GM12874 (cell line): ENCODE measurements around the gene ZNF429.

Experiments used
- CTCF ChIP-seq: IDR thresholded peaks from 2 replicates; pipeline ENCODE4 v1.5.1; 2011; ENCODE audit warnings: low read depth, mild to moderate bottlenecking, control low read depth, low read length, moderate library complexity; ENCODE audit not compliant: insufficient read depth

Gene ZNF429

GRCh38 chr19:21559444-21559843 lies 54.0 kb downstream of the ZNF429 start:
- no peak for TF ChIP-seq CTCF

GRCh38 chr19:21564406-21564805 lies 59.0 kb downstream of the ZNF429 start:
- no peak for TF ChIP-seq CTCF

GRCh38 chr19:21566073-21566472 lies 60.7 kb downstream of the ZNF429 start:
- no peak for TF ChIP-seq CTCF

- no peak for TF ChIP-seq CTCF
Observed at GRCh38 chr19:21568816-21569493, 63.6 kb downstream of the ZNF429 start.

GRCh38 chr19:21569494-21569865 lies 64.1 kb downstream of the ZNF429 start:
- no peak for TF ChIP-seq CTCF

GRCh38 chr19:21571316-21571715 lies 65.9 kb downstream of the ZNF429 start:
- TF ChIP-seq CTCF, result no peak

- no peak for TF ChIP-seq CTCF
Observed at GRCh38 chr19:21574607-21575006, 69.2 kb downstream of the ZNF429 start.
